K562 (cell line): ENCODE data around the gene TDRD12. TPM values are rescaled to one million over a fixed set of nuclear protein-coding genes. Genes with fewer than 3 reads are reported as not detected.
"Not testable (repeated sequence)": the region's sequence is repeated elsewhere in the genome, so short reads cannot be mapped to it uniquely, and the experiment has no call there.

Experiments used
- ATAC-seq: fragments of 200-7000 bp; cut with Tn5 transposase; 3 replicates; pipeline ENCODE4 v1.9.1; 2020; ENCODE audit warnings: moderate library complexity
- BruUV-seq: library from RNA; stranded (reverse); fragments of 400-500 nt; replicated peaks from 2 replicates; lab custom pipeline; 2021; lab: Mats Ljungman, UMichigan
- CTCF ChIA-PET: fragments of 300-600 bp; formaldehyde crosslinking; extraction: SDS; loops from one replicate; lab custom pipeline; 2021; ENCODE audit warnings: low intra/inter-chr PET ratio; lab: Yijun Ruan, JAX
- POLR2A ChIA-PET: fragments of 300-600, 350-650 bp; sonication (Branson Sonifier 250); formaldehyde crosslinking; extraction: SDS; loops from one replicate; lab custom pipeline; 2021; ENCODE audit warnings: antibody characterized with exemption, inconsistent platforms; lab: Yijun Ruan, JAX
- DNase-seq, 4 experiments: peaks; one replicate each; pipeline versions ENCODE4 v3.0.0 to v3.0.0-alpha.2; 2011 to 2018; ENCODE audit warnings: low spot score in 3 of 4, mixed read lengths in 3 of 4; ENCODE audit errors: extremely low read depth in 1 of 4
- FAIRE-seq: peaks from 2 replicates; lab custom pipeline; 2011; peaks lifted over from hg19 to GRCh38; lab: Jason Lieb, UNC
- H2AFZ ChIP-seq: 2 replicates; pipeline ENCODE4 v1.6.0; 2011; ENCODE audit warnings: low read depth, low read length, control low read depth, inconsistent platforms
- H3K27ac ChIP-seq: fragments of 200-600 bp; 3 replicates; pipeline ENCODE4 v1.8.0; 2011; ENCODE audit warnings: low read depth, mild to moderate bottlenecking, control low read depth, inconsistent platforms, low read length, moderate library complexity, mixed read lengths; ENCODE audit errors: extremely low read depth
- H3K27me3 ChIP-seq, 2 experiments: fragments of 300-600 bp in 1 of 2; 2 replicates in 1 of 2; 3 replicates in 1 of 2; pipeline versions ENCODE4 v1.6.0 to v1.8.0; 2011; ENCODE audit warnings: inconsistent platforms in 2 of 2, low read length in 2 of 2, mild to moderate bottlenecking in 1 of 2, mixed read lengths in 1 of 2, moderate library complexity in 1 of 2; ENCODE audit not compliant: control insufficient read depth in 2 of 2, insufficient read depth in 2 of 2
- H3K36me3 ChIP-seq: fragments of 300-600 bp; 3 replicates; pipeline ENCODE4 v1.8.0; 2011; ENCODE audit warnings: mild to moderate bottlenecking, low read length, inconsistent platforms; ENCODE audit not compliant: control insufficient read depth, insufficient read depth
- H3K4me1 ChIP-seq, 2 experiments: fragments of 200-600 bp in 1 of 2; replicated peaks in 1 of 2; 2 replicates in 1 of 2; 3 replicates in 1 of 2; pipeline versions ENCODE4 v1.5.1 to v1.8.0; 2011; ENCODE audit warnings: inconsistent platforms in 2 of 2, low read length in 2 of 2, mild to moderate bottlenecking in 1 of 2, mixed read lengths in 1 of 2, moderate library complexity in 1 of 2; ENCODE audit not compliant: control insufficient read depth in 2 of 2, insufficient read depth in 2 of 2
- H3K4me2 ChIP-seq: 2 replicates; pipeline ENCODE4 v1.6.1; 2011; ENCODE audit warnings: low read length, control low read depth, inconsistent platforms, mixed read lengths; ENCODE audit not compliant: insufficient read depth
- H3K4me3 ChIP-seq: fragments of 200-600 bp; sonication (generic), shearing (Covaris generic); 2 replicates; pipeline ENCODE4 v1.5.1; 2016; ENCODE audit warnings: control low read depth, inconsistent platforms
- H3K79me2 ChIP-seq: fragments of 200-600 bp; 3 replicates; pipeline ENCODE4 v1.8.0; 2011; ENCODE audit warnings: low read length, inconsistent platforms; ENCODE audit not compliant: control insufficient read depth, insufficient read depth
- H3K9ac ChIP-seq, 2 experiments: 2 replicates each; pipeline versions ENCODE4 v1.6.0 to v1.6.1; 2011; ENCODE audit warnings: low read depth in 2 of 2, low read length in 2 of 2, control low read depth in 1 of 2, inconsistent platforms in 1 of 2, mild to moderate bottlenecking in 1 of 2, mixed read lengths in 1 of 2; ENCODE audit not compliant: insufficient read depth in 1 of 2
- H3K9me1 ChIP-seq: one replicate; pipeline ENCODE4 v1.6.0; 2011; ENCODE audit warnings: inconsistent platforms, mild to moderate bottlenecking, low read length, moderate library complexity; ENCODE audit not compliant: control insufficient read depth, insufficient read depth
- H3K9me3 ChIP-seq: replicated peaks from 2 replicates; pipeline ENCODE4 v1.5.1; 2011; ENCODE audit warnings: low read depth, low read length, inconsistent platforms; ENCODE audit not compliant: control insufficient read depth, insufficient read depth
- H4K20me1 ChIP-seq: replicated peaks from 2 replicates; pipeline ENCODE4 v1.6.1; 2011; ENCODE audit warnings: low read length, inconsistent platforms, mixed read lengths; ENCODE audit not compliant: control insufficient read depth, insufficient read depth
- GTF2F1 ChIP-seq: IDR thresholded peaks from 2 replicates; pipeline ENCODE4 v1.6.1; 2011; ENCODE audit warnings: low read depth, low read length, improper control_type of control experiment
- HCFC1 ChIP-seq: IDR thresholded peaks from 2 replicates; pipeline ENCODE4 v1.6.1; 2012; ENCODE audit warnings: low read depth, low read length, improper control_type of control experiment
- ILK ChIP-seq: fragments of 450-650 bp; IDR thresholded peaks from 2 replicates; pipeline ENCODE4 v1.6.1; 2016; ENCODE audit warnings: missing genetic modification characterization, low read depth, mild to moderate bottlenecking, missing compliant biosample characterization, moderate library complexity, borderline replicate concordance
- NUFIP1 ChIP-seq: fragments of 450-650 bp; IDR thresholded peaks from 2 replicates; pipeline ENCODE4 v1.6.1; 2018; ENCODE audit not compliant: partially characterized antibody
- PATZ1 ChIP-seq: fragments of 250-450 bp; sonication (Bioruptor Pico); IDR thresholded peaks from 2 replicates; pipeline ENCODE4 v1.5.0; 2020; ENCODE audit warnings: mild to moderate bottlenecking, borderline replicate concordance
- PKNOX1 ChIP-seq: fragments of 450-650 bp; IDR thresholded peaks from 2 replicates; pipeline ENCODE4 v1.6.1; 2016
- TCF7L2 ChIP-seq: fragments of 150-350 bp; IDR thresholded peaks from 2 replicates; pipeline ENCODE4 v1.6.1; 2016; ENCODE audit warnings: low read depth, mild to moderate bottlenecking, low read length, moderate library complexity
- TEAD2 ChIP-seq: fragments of 450-650 bp; IDR thresholded peaks from 2 replicates; pipeline ENCODE4 v1.6.1; 2016; ENCODE audit warnings: missing genetic modification characterization, control low read depth, missing compliant biosample characterization
- U2AF2 ChIP-seq: fragments of 200-400 bp; formaldehyde crosslinking; optimal IDR thresholded peaks from 2 replicates; pipeline ENCODE3; 2017; ENCODE audit warnings: low read depth, mild to moderate bottlenecking, low read length
- ZKSCAN1 ChIP-seq: fragments of 150-350 bp; IDR thresholded peaks from 2 replicates; pipeline ENCODE4 v1.6.1; 2016; ENCODE audit warnings: low read depth, low read length
- ZNF830 ChIP-seq: fragments of 250-450 bp; sonication (Bioruptor Pico); IDR thresholded peaks from 2 replicates; pipeline ENCODE4 v1.5.0; 2021; ENCODE audit warnings: mild to moderate bottlenecking
- WGBS: fragments of 100-300 bp; shearing (Covaris generic); methylation state at CpG from one replicate; pipeline ENCODE4 v1.1.6; 2016; ENCODE audit warnings: low coverage, mixed read lengths; ENCODE audit not compliant: insufficient coverage; ENCODE audit errors: missing lambda C conversion rate; 5-methylcytosine and 5-hydroxymethylcytosine counted together
- in situ Hi-C: fragments of 300-500 bp; cut with MboI; formaldehyde crosslinking; loops from 4 replicates; pipeline ENCODE4 v1.15.0; 2018; ENCODE audit warnings: inconsistent platforms, mixed read lengths
- intact Hi-C: fragments of 100-400 bp; cut with micrococcal nuclease; formaldehyde crosslinking; loops from 2 replicates; pipeline ENCODE4 v1.14.2; 2022
- polyA plus RNA-seq, 8 experiments: library from polyadenylated mRNA; depleted of rRNA in 4 of 8; stranded (reverse) in 5 of 8; unstranded in 3 of 8; fragments of >200 nt; fragmentation: Nextera tagmentation in 2 of 8; fragmentation: Illumina TruSeq in 1 of 8; extraction: Ambion mirVana in 2 of 8; extraction: Trizol in 1 of 8; gene quantifications; 2 replicates each; pipeline versions ENCODE4 v1.2.1 to v1.2.3, GENCODE V29; 2011 to 2014; ENCODE audit warnings: inconsistent platforms in 1 of 8, missing spikeins in 1 of 8
- total RNA-seq, 7 experiments: library from RNA; depleted of rRNA in 6 of 7; stranded (reverse); fragments of >200 nt in 6 of 7; fragmentation: Illumina TruSeq in 2 of 7; extraction: Trizol in 2 of 7; gene quantifications; 2 replicates each; pipeline versions ENCODE4 v1.2.1 to v1.2.3, GENCODE V29; 2011 to 2021; ENCODE audit warnings: low replicate concordance in 1 of 7
- TF ChIP-seq, protein P1 (sequence below), 3 experiments: fragments of 200-800 bp in 1 of 3; sonication (Bioruptor generic) in 1 of 3; sonication (generic) in 1 of 3; formaldehyde crosslinking in 1 of 3; IDR thresholded peaks; 2 replicates each; pipeline versions ENCODE4 v1.6.1 to v1.8.0; 2016 to 2022; ENCODE audit warnings: mild to moderate bottlenecking in 2 of 3, missing compliant biosample characterization in 2 of 3, missing genetic modification characterization in 2 of 3, missing genetic modification reagents in 1 of 3

The TDRD12 gene
- total and polyA plus RNA-seq, 9 of the 15 experiments (the other 6 are each of a cell fraction or from before 2014, with no cell fraction given) = 0.03 TPM; not detected in 8

- H3K4me2 ChIP-seq, H3K79me2 ChIP-seq, H3K4me1 ChIP-seq, H3K9me1 ChIP-seq, DNase-seq, BruUV-seq, FAIRE-seq, ATAC-seq, H3K4me3 ChIP-seq, H3K27me3 ChIP-seq, intact Hi-C loops, H3K9ac ChIP-seq, H3K9me3 ChIP-seq, H3K27ac ChIP-seq, H4K20me1 ChIP-seq, H2AFZ ChIP-seq, in situ Hi-C loops, POLR2A ChIA-PET: not testable (repeated sequence)
- 66% methylated on average over 5 of the region's 7 CpGs for WGBS
- CTCF ChIA-PET = interaction anchor here (0.6 kb wide), 1 partner anchor 11 kb away, joined by 3 read pairs; no protein-coding TSS in a partner anchor
- peak; percentile 5; the same call in 1 of the 2 replicates for TF ChIP-seq PKNOX1
- H3K36me3 ChIP-seq = peaks cover 27% of the 10 kb centered on the region; the same call in 2 of the 3 replicates
Observed at GRCh38 chr19:32716203-32716602, 3.4 kb upstream of the TDRD12 start.

- no peak for ATAC-seq
- Histone ChIP-seq H3K4me1 (no peaks in the 10 kb centered on the region; a peak in 2 of 5 replicates), H3K4me3 (no peak overlapping the region), H3K9ac (no peak overlapping the region), H4K20me1 (no peaks in the 10 kb centered on the region), H3K9me1 (no peaks in the 10 kb centered on the region), H3K27ac (no peak overlapping the region), H2AFZ (no peak overlapping the region), H3K9me3 (no peaks in the 10 kb centered on the region), H3K4me2 (no peak overlapping the region), H3K79me2 (no peaks in the 10 kb centered on the region), H3K36me3 (peaks cover 19% of the 10 kb centered on the region; the same call in 2 of the 3 replicates), H3K27me3 (no peaks in the 10 kb centered on the region)
- intact Hi-C loops = no loop called here
- CTCF ChIA-PET = no interaction called here
- in situ Hi-C loops = no loop called here
- no peak for FAIRE-seq
- WGBS = 69% methylated on average over 5 of the region's 5 CpGs
- POLR2A ChIA-PET = interaction anchor here (1.2 to 1.5 kb wide), 2 partner anchors 9 to 11 kb away, joined by 4 read pairs; no protein-coding TSS in a partner anchor
- no TSS peak for BruUV-seq
- no peak for DNase-seq
- TF ChIP-seq PATZ1 (CRISPR knock-in tag) (no peak), TEAD2 (no peak), ZNF830 (CRISPR knock-in tag) (no peak), HCFC1 (no peak), TCF7L2 (no peak), GTF2F1 (no peak), ZKSCAN1 (no peak), NUFIP1 (no peak), U2AF2 (no peak), ILK (tag) (no peak)
- TF ChIP-seq, protein P1, sequence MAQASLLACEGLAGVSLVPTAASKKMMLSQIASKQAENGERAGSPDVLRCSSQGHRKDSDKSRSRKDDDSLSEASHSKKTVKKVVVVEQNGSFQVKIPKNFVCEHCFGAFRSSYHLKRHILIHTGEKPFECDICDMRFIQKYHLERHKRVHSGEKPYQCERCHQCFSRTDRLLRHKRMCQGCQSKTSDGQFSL (CRISPR knock-in tag; IDR thresholded peaks at IDR 0.05) = no peak
- TF ChIP-seq, protein P1 (tag; IDR thresholded peaks at IDR 0.05) = no peak
Observed at GRCh38 chr19:32717496-32717895, 2.1 kb upstream of the TDRD12 start.
